ENCODE results near the gene PADI3.

GRCh38 chr1:17201201-17202021 is 47.5 kb upstream of the PADI3 start:
- TF ChIP-seq CTCF (IDR thresholded peaks at IDR 0.05) (no peak), POLR2A (IDR thresholded peaks at IDR 0.05) (no peak)
